Measurements from ENCODE around the gene RUNDC1.
A peak's percentile ranks its signal among the peaks of the same experiment; 100 is the strongest.

Gene RUNDC1

DNA sequence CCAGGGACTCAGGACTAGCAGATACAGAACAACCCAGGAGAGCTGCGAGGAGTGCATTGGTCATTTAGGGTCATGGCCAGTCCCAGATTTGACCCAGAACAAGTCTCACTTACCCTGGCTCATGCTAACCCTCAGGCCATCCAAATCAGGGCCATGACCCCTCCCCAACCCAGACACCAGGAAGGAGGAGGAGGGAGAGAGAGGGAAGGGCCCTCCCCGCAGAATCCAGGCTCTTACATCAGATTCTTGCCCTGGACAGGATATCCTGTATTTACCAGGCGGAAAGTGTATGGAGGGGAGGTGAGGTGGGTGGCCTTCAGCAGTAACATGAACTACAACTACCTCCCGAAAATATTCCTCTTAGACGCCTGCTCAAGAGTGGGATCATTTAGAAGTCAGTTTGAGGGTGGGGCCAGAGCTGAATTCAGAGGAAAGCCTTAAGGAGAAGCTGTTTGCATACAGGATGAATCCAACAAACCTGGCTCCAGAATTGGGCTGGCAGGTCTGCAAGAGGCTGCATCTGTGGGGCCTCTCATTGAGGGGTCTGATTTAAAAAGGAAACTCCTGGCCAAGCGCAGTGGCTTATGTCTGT is 39.8 kb downstream of the RUNDC1 start:
- no peak for ATAC-seq

DNA sequence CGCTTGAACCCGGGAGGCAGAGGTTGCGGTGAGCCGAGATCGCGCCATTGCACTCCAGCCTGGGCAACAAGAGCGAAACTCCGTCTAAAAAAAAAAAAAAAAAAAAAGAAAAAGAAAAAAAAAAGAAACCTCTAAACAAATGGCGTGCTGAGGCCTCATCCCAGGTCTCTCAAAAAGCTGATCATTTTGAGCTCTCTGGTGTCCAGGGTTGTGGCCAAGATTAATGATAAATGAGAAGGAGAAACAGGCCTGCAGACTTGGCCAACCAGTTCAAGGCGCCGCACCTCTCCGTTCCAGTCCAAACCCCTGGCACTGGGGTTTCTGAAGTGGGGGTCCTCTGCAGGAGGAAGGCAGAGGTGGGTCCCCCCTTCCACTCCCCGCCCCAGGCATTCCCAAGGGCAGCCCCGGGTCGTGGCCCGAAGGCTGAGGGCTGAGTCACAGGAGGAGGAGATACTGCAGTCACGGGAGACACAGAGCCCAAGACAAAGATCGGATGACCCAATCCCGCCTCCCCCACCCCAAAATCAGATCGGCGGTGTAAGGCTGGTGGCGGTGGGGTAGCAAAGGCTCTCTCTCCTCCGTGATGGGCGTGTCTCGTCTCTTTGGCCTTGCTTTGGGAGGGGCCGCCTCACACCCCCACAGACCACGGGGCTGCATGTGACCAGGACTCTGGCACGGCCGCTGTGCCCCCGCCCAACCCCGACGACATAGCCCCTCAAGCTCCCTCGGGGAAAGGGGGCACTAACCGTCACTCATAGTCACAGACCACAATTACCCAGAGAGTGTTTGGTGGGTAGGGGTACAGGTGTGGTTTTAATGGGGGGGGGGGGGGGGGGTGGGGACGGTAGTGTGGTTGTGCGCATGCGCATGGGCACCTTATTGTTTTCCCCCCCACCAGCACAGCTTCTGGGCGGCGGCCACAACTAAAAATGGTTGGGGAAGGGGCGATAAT is 40.7 kb downstream of the RUNDC1 start:
- ATAC-seq: no peak

DNA sequence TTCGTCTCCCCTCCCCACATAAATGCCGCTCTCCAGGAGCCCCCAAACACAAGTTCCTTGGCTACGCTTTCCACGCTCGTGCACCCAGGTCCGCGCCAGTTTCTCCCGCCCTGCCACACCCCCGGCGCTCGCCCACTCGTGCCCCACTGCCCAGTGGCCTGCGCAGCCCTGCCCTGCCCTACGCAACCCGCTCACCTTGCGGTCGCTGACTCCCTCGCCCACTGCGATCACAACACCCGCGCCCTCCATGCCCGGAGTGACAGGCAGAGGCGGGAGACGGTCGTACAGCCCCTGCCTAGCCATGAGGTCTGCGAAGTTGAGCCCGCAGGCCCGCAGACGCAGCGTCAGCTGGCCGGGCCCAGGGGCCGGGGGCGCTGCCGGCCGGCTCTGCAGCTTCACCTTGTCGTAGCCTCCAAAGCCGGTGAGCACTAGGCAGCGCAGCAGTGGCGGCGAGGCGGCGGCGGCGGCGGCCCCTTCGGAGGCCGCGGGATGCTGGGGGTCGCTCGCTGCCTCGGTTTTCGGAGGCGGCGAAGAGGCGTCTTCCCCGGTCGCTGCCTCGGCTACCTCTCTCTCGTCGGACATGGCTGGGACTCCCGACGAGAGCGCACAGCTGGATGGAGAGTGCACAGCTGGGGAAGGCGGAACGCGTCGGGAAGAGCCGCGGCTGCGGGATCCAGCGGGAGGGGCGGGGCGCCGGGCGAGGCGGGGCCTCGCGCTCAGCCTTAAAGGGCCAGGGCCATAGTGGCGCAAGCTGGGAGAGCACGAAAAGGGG is 41.6 kb downstream of the RUNDC1 start, which contains the start of gene VAT1:
TSS of gene VAT1 (minus strand) at position 645 of the 772 bp plus-strand sequence. CDS start at position 582, 63 bp downstream.
- peak; percentile 55 to 68 for ATAC-seq

DNA sequence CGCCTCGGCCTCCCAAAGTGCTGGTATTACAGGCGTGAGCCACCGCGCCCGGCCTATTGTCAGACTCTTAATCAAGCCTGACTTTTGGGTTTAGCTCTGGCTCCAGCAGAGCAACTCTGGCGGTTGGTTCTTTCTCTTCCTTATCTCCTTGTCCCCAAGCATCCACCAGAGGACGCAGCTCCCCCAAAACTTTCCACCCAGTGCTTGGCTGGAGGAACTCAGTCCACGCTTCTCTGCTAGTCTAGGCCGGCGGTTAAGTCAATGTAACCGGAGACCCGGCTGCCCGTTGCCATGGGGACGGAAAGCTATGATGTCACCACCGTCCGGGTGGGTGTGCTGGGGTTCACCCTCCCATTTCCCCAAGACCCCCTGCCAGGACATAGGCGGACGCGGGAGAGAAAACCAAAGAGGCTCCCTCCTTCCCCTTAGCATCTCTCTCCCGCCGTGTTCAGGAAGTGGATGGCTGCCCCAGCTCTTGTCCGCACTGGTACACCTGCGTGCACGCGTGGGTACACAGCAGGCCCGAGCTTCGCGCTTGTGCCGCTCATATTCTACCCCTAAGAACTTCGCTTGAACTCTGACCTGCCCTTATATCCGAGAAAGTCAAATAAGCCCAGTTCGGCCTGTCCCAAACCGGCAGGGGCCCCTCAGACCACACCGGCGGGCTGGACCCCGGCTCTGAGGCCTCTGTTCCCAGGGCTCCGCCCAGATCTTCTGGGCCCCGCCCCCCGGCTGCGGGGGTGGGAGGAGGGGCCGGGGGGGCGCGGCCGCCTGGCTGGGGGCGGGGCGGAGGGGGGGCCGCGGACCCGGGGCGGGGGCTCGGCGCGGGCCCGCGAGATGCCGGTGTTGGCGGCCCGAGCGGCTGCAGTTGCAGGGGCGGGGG is 44.3 kb downstream of the RUNDC1 start, which contains the start of gene RND2:
TSS of gene RND2 (plus strand) at position 825 of the 883 bp plus-strand sequence. CDS start 117 bp downstream, outside the sequence.
- ATAC-seq: peak; percentile 62

DNA sequence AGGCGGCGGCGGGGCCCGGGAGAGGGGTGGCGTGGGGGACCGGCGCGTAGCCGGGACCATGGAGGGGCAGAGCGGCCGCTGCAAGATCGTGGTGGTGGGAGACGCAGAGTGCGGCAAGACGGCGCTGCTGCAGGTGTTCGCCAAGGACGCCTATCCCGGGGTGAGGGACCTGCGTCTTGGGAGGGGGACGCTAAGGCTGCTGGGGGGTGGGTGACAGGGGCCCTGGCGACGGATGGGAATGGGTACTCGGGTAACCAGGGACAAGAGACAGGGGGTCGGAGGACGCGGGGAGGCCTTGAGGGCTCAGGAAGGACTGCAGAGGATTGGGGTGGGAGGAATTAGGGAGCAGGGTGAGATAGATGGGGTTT is 44.9 kb downstream of the RUNDC1 start:
- ATAC-seq: no peak

DNA sequence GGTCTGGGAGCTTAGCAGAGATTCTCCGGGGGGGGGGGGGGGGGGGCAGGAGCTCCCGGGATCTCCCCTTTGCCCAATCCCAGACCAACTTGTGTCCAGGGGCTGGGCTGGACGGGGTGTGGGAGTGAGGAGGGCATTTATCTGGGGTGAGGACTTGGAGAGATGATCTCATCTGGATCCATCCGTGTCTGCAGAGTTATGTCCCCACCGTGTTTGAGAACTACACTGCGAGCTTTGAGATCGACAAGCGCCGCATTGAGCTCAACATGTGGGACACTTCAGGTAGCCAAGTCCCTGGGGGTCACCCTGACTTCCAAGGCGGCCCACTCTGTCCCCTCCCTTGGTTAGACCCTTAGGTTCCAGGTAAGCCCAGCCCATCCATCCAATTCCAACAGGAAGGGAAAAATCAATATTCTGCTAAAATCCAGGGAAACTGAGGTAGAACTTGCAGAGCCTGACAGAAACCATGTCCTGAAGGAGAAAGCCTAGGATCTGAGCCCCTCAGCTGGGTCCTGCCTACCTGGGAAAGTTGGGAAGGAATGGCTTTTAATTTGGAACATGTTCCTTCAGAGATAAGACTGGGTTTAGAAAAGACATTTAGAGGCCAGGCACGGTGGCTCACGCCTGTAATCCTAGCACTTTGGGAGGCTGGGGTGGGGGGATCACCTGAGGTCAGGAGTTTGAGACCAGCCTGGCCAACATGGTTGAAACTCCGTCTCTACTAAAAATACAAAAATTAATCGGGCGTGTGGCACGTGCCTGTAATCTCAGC is 45.6 kb downstream of the RUNDC1 start:
- no peak for ATAC-seq

DNA sequence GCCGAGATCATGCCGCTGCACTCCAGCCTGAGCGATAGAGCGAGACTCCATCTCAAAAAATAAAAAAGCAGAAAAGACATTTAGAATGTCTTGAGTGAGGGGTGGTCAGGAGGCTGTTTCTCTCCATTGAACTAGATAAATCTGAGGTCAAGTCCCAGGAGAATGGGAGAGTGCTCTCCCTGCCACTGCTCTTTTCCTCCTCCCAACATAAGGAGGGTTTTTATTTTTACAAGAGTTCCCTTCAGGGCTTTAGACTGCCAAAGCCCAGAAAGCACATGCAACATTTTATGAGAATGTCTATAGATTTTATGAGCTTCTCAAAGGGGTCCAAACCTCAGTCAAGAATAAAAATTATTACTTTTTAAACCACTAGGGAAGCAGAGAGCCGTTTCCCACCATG is 46.2 kb downstream of the RUNDC1 start:
- ATAC-seq: no peak

DNA sequence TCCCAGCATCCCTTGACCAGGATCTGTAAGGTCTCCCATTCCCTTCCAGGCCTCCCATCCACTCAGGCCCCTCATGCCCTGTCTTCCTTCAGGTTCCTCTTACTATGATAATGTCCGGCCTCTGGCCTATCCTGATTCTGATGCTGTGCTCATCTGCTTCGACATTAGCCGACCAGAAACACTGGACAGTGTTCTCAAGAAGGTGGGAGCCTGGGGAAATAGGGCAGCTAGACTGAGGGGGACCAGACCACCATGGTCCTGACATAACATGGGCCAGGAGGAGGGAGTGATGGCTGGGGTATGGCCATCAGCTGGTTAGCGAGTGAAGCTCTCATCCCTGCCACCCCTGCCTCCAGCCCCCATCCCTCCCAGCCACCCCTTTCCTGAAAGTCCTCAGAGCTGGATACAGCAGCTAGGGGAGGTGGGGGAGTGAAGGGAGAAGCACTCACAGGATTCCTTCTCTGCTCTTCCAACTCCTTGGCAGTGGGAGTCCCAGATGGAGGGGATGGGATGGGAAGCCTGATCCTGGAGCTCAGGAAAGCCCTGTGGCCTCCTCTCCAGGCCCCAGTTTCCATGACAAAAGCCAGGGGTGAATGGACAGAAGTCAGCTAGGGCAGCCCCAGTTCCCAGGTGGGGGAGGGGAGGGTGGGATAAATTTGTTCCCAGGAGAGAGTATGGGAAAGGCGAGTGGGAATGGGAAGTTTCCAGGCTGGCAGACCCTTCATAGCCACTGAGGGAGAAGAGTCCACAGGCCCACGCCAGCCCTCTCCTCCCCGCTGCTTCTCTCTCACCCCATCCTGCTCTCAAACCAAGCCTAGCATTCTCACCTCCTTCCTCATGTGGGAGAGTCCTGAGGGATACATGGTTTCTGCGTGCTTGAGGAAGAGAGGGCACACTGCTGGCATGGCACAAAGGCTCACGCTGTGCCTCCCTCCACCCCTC is 47.0 kb downstream of the RUNDC1 start:
- no peak for ATAC-seq

DNA sequence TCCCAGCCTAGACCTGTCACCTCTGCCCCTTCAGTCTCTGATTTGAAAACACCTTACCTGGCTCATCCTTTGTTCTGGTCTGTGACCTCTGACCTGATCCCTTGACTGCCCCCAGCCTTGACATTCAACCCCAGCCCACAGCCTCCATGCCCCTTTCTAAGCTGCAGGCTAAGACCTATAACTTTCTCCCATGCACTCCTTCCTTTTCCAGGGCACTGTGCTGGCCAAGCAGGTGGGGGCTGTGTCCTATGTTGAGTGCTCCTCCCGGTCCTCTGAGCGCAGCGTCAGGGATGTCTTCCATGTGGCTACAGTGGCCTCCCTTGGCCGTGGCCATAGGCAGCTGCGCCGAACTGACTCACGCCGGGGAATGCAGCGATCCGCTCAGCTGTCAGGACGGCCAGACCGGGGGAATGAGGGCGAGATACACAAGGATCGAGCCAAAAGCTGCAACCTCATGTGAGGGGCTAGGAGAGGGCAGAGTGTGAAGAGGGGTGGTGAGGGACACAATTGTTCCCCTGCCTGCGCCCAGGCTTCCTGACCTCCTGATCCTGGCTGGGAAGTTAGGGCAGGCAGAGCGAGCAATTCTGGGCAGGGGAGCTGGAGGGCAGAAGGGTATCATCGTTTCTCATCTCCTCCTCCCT is 48.0 kb downstream of the RUNDC1 start:
- no peak for ATAC-seq

DNA sequence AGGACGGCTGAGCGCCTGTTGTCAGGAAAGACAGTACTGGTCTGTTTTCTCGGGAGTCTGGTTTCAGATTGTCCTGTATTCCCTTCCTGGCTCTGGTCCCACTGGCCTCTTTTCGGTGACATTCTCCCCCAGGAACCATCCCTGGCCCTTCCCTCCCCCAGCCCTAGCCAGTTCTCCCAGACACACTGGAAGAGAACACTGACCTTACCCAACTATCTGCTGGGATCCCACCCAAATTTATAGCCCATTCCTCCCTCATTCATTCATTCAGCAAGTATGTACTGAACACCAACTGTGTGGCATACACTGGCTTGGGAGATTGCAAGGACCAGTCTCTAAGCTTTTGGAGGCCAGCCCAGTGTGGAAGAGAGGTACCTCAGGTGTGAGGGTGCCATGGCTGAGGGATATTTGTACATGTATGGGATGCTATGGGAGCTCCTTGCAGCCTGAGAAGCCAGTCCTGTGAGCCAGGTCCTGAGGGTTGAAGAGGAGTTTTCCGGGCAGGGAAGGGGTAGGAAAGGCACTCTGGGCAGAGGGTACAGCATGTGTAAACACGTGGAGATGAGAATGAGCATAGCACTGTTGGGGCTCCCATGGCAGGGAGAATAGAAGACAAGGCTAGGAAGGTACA is 49.9 kb downstream of the RUNDC1 start:
- no peak for ATAC-seq

DNA sequence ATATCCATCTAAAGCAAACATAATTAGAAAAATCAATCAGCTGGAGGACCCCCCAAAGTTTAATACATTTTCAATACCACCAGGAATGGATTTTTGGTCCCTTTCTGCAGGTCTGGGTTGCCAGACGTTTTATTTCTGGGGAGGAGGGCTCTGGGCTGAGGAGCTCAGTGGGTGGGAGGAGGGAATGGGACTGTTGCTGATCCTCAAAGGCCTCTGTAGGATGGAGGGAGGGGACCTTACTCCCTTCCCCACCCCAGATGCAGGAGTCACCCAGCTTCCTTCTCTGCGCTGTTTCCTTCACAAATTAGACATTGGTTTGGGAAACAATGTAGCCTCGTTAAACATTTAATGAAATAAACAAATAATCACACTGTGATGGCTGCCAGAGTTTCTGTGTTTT is 51.3 kb downstream of the RUNDC1 start:
- no peak for ATAC-seq

DNA sequence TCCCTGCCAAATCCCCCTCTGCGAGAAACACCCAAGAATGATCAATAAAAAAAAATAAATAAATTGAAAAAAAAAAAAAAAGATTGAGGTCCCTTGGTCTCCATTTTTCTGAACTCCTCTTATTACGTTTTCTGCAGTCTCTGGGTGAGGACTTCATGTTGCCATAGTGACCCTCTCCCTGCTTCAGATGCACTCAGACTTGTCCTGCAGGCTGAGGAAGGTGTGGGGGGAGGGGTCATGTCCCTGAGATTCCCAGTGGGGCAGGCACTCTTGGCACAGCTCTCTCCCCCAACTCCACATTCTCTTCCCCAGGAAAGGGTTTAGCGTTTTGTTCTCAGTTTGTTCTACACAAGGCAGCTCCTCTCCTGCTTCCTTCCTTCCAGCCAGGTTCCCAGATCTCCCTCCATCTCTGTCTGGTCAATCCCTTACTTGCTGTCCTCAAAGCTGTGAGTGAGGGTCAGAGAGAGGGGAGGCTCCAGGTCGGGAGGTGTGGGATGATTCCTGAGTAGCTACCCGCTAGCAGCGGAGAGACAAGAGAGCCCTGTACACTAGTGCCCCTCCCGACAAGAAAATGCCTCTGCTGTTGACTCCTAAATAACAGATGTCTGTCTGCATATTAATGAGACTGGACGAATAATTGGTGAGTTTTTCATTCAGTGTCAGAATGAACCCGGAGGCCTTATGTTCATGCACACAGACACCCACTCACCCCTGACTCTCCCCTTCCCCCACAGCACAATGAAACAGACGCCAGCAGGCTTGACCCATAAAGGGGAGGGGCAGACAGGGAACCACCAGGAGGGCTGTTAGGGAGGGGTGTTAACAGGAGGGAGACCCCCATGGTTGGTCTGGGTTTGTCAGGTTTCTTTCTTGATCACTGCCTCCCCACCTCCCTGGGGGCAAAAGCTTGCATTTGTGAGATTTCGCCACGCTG is 53.9 kb downstream of the RUNDC1 start:
- ATAC-seq: no peak

DNA sequence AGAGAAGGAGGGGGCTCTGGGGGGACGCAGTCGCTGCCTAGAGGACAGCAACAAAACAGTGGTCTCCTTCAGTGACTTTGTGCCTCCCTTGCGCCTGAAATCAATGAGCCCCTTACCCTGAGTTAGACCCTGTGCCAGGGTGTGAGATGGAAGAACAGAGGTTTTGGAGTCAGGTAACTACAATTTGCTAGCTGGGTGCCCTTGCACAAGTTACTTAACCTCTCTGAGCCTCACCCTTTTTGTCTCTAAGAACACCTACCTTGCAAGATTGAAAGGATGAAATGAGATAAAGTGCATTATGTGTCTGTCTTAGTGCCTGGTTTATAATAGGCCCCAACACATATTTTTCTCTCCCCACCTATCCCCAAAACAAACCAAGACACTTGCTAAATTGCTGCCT is 54.5 kb downstream of the RUNDC1 start:
- no peak for ATAC-seq

DNA sequence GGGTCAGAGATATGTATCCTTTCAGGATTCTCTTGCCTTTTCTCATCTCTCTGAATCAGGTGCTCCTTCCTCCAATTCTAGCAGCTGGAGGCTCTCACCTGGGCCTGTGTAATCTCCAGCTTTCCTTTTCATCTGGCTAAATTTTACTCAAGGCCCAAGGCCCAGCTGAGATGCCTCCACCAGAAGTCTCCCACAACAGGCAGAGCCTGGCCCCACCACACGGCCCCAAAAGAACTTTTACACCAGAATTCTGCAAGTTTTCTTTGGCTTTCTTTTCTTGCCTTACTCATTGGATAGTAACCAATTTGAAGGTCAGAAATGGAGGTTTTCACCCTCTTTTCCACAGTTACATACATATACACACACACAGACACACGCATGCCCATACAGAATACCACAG is 59.3 kb downstream of the RUNDC1 start:
- no peak for ATAC-seq

DNA sequence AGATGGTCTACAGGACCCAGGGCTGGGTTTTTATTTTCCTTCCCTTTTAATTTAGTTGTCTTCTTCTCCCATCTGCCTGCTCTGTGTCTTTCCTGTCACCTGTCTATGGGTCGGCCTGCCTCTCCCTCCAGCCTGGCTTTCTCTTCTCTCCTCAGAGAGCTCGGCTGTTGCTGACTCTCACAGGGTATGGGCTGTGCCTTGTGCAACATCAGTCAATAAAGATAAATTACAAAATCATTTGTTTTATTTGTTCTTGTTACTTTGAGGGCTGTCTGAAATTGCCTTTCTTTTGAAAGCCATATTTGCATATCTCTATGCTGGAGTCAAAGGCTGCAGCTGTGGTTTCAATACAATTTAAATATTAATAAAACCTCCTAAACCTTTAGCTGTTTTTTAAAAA is 60.3 kb downstream of the RUNDC1 start:
- no peak for ATAC-seq

DNA sequence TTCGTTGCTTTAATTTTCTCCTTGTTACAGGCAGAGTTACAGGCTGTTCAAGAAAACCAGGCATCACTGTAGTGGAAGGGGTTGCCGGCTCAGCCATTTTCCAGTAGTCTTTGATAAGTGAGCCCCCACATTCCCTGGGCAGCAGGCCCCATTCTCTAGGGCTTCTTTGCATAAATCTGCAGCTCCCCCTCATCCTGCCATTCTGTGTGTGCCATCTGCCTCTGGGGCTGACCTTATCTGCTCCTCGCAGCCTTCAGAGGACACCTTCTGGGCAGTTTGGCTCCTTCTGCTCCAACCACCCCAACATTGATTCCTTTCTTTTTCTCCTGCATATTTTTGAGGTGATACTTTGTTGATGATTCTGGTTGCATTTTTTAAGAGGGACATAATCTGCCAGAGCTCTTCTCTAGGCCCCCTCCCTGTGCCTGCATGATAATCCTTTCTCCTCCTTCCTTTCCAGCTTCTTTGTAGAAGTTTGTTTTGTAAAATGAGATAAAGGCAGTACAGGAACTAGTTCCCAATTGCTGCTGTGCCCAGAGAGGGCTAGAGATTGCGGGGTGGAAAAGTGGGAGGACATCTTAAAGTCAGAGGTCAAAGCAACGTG is 61.8 kb downstream of the RUNDC1 start:
- ATAC-seq: no peak
